ENCODE results near the gene USP40. TPM values are rescaled to one million over a fixed set of nuclear protein-coding genes. Genes with fewer than 3 reads are reported as not detected.

The USP40 gene
- total and polyA plus RNA-seq, 2 experiments from 2014 or later = 14.0 to 21.7 TPM

- no peaks in the 10 kb centered on the region for H3K36me3 ChIP-seq
- H3K27ac ChIP-seq = no peak overlapping the region
- H3K4me3 ChIP-seq = no peak overlapping the region
- H3K9me3 ChIP-seq (ENCODE audit: low read depth) = no peaks in the 10 kb centered on the region
- no peaks in the 10 kb centered on the region for H3K27me3 ChIP-seq
- no peak for DNase-seq (ENCODE audit: low read depth in 1 of 2, low spot score in 1 of 2)
- no peaks in the 10 kb centered on the region for H3K4me1 ChIP-seq (ENCODE audit: low read depth)
- TF ChIP-seq CTCF (IDR thresholded peaks at IDR 0.05; ENCODE audit: low read depth, low read length) = no peak
These were observed 66.7 kb downstream of the USP40 start for GRCh38 chr2:233499928-233500327.

- no peaks in the 10 kb centered on the region for H3K4me1 ChIP-seq (ENCODE audit: low read depth)
- H3K27me3 ChIP-seq = no peaks in the 10 kb centered on the region
- no peak overlapping the region for H3K27ac ChIP-seq
- no peak overlapping the region for H3K4me3 ChIP-seq
- no peaks in the 10 kb centered on the region for H3K36me3 ChIP-seq
- DNase-seq (ENCODE audit: low read depth in 1 of 2, low spot score in 1 of 2) = no peak
- no peak for TF ChIP-seq CTCF (IDR thresholded peaks at IDR 0.05; ENCODE audit: low read depth, low read length)
- H3K9me3 ChIP-seq (ENCODE audit: low read depth) = no peaks in the 10 kb centered on the region
These were observed 68.5 kb downstream of the USP40 start for GRCh38 chr2:233498126-233498525.

- no peak for DNase-seq (ENCODE audit: low read depth in 1 of 2, low spot score in 1 of 2)
- Histone ChIP-seq H3K9me3 (ENCODE audit: low read depth) (no peaks in the 10 kb centered on the region), H3K36me3 (no peaks in the 10 kb centered on the region), H3K4me3 (no peak overlapping the region), H3K27ac (no peak overlapping the region), H3K27me3 (no peaks in the 10 kb centered on the region), H3K4me1 (ENCODE audit: low read depth) (no peaks in the 10 kb centered on the region)
- no peak for TF ChIP-seq CTCF (IDR thresholded peaks at IDR 0.05; ENCODE audit: low read depth, low read length)
These were observed 68.9 kb downstream of the USP40 start for GRCh38 chr2:233497692-233498091.

- H3K36me3 ChIP-seq = peaks cover 5% of the 10 kb centered on the region
- H3K4me1 ChIP-seq (ENCODE audit: low read depth) = no peaks in the 10 kb centered on the region
- DNase-seq (ENCODE audit: low read depth in 1 of 2, low spot score in 1 of 2) = no peak
These were observed 70.8 kb downstream of the USP40 start for GRCh38 chr2:233495503-233496496.

GRCh38 chr2:233492751-233493150, 73.8 kb downstream of the USP40 start:
- Histone ChIP-seq H3K36me3 (peaks cover 11% of the 10 kb centered on the region), H3K27me3 (no peaks in the 10 kb centered on the region), H3K27ac (no peak overlapping the region), H3K4me1 (ENCODE audit: low read depth) (no peaks in the 10 kb centered on the region), H3K4me3 (no peak overlapping the region), H3K9me3 (ENCODE audit: low read depth) (no peaks in the 10 kb centered on the region)
- no peak for TF ChIP-seq CTCF (IDR thresholded peaks at IDR 0.05; ENCODE audit: low read depth, low read length)
- DNase-seq (ENCODE audit: low read depth in 1 of 2, low spot score in 1 of 2) = no peak

More at GRCh38 chr2:233495503-233496496, 70.8 kb downstream of the USP40 start:
- H3K27me3 ChIP-seq = no peaks in the 10 kb centered on the region
- H3K27ac ChIP-seq = no peak overlapping the region
- no peak for TF ChIP-seq CTCF (IDR thresholded peaks at IDR 0.05; ENCODE audit: low read depth, low read length)
- H3K9me3 ChIP-seq (ENCODE audit: low read depth) = no peaks in the 10 kb centered on the region
- no peak overlapping the region for H3K4me3 ChIP-seq

All from cardiac muscle cell (in vitro differentiated cells and primary cell).